ENCODE results near the gene PET100. TPM values are rescaled to one million over a fixed set of nuclear protein-coding genes. Genes with fewer than 3 reads are reported as not detected.

The PET100 gene
- polyA plus RNA-seq, 2 of the 4 experiments (the other 2 are of a cell fraction) = 48.6 to 99.3 TPM

DNA sequence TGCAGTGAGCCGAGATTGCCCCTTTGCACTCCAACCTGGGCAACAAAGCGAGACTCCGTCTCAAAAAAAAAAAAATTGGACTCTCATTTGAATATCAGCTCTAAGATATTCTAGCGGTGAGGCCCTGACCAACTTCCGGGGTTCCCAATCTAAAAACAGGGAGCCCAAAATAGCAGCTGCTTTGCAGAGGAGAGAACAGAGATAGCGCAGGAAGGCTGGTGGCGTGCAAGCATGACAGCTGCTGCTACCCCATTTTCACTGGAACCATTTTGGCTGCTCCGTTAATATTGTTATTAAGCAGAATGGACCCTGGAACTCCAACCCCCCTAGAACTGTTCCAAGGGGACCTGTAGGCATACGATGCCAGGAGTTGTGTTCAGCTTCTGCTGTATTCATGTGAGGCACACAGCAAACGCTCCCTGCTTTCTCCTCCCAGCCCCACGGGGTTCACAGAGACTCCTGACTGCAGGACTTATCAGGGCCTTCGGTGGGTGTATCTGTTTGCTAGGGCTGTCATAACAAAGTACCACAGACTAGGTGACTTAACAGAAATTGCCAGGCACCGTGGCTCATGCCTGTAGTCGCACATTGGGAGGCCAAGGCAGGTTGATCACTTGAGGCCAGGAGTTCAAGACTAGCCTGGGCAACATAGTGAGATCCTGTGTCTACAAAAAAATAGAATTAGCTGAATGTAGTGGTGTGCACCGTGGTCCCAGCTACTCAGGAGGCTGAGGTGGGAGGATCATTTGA, 18.8 kb downstream of the PET100 start:
- DNase-seq (ENCODE audit: low read depth in 1 of 2, low spot score in 1 of 2) (no peak), ATAC-seq (no peak), FAIRE-seq (no peak)
- ChIA-PET CTCF (interaction anchor here (0.9 to 1.8 kb wide), 3 partner anchors 25 to 32 kb away, joined by 3 to 5 read pairs (median 5); partner anchors contain the start of gene TRAPPC5), POLR2A (no interaction called here)
- TF ChIP-seq, protein P1, sequence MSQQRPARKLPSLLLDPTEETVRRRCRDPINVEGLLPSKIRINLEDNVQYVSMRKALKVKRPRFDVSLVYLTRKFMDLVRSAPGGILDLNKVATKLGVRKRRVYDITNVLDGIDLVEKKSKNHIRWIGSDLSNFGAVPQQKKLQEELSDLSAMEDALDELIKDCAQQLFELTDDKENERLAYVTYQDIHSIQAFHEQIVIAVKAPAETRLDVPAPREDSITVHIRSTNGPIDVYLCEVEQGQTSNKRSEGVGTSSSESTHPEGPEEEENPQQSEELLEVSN (IDR thresholded peaks at IDR 0.05; ENCODE audit: borderline replicate concordance, low read depth) = no peak
- TF ChIP-seq KDM1A (IDR thresholded peaks at IDR 0.05; ENCODE audit: low read depth) (no peak), RAD21 (conservative IDR thresholded peaks at IDR 0.05 in 1 of 2, IDR thresholded peaks at IDR 0.05 in 1 of 2) (no peak)
- TF ChIP-seq, protein P2, sequence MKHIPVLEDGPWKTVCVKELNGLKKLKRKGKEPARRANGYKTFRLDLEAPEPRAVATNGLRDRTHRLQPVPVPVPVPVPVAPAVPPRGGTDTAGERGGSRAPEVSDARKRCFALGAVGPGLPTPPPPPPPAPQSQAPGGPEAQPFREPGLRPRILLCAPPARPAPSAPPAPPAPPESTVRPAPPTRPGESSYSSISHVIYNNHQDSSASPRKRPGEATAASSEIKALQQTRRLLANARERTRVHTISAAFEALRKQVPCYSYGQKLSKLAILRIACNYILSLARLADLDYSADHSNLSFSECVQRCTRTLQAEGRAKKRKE (CRISPR knock-in tag; IDR thresholded peaks at IDR 0.05; ENCODE audit: low read depth) = no peak
- TF ChIP-seq, protein P3, sequence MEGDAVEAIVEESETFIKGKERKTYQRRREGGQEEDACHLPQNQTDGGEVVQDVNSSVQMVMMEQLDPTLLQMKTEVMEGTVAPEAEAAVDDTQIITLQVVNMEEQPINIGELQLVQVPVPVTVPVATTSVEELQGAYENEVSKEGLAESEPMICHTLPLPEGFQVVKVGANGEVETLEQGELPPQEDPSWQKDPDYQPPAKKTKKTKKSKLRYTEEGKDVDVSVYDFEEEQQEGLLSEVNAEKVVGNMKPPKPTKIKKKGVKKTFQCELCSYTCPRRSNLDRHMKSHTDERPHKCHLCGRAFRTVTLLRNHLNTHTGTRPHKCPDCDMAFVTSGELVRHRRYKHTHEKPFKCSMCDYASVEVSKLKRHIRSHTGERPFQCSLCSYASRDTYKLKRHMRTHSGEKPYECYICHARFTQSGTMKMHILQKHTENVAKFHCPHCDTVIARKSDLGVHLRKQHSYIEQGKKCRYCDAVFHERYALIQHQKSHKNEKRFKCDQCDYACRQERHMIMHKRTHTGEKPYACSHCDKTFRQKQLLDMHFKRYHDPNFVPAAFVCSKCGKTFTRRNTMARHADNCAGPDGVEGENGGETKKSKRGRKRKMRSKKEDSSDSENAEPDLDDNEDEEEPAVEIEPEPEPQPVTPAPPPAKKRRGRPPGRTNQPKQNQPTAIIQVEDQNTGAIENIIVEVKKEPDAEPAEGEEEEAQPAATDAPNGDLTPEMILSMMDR (IDR thresholded peaks at IDR 0.05) = no peak
- H3K9me3 ChIP-seq = no peaks in the 10 kb centered on the region
- H3K4me2 ChIP-seq = no peak overlapping the region
- WGBS (ENCODE audit: missing lambda C conversion rate) = 88% methylated on average over 12 of the region's 15 CpGs
- no peaks in the 10 kb centered on the region for H3K4me1 ChIP-seq
- H3K4me3 ChIP-seq = no peak overlapping the region
- H3K27ac ChIP-seq = no peak overlapping the region

DNA sequence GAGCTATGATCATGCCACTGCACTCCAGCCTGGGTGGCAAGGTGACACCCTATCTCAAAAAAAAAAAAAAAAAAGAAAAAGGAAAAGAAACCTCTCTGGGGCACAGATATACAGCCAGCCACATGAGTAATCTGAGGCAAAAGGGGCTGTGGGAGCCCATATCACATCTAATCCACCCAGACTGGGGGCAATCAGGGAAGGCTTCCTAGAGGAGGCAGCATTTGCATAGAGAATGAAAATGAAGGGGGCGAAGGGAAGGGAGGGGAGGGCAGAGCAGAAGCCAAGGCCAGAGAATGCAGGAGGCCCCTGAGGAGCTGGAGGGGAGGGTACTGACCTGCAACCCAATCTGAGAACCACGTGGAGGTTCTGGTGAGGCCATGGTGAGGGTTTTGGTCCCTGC, 20.6 kb downstream of the PET100 start:
- no peaks in the 10 kb centered on the region for H3K4me1 ChIP-seq
- H3K4me3 ChIP-seq = no peak overlapping the region
- H3K9me3 ChIP-seq = no peaks in the 10 kb centered on the region
- no peak for FAIRE-seq
- TF ChIP-seq ZFP36 (IDR thresholded peaks at IDR 0.05; ENCODE audit: borderline replicate concordance, partially characterized antibody) (peak; percentile 85), SMC3 (IDR thresholded peaks at IDR 0.05) (no peak)
- CTCF ChIA-PET = interaction anchor here (0.7 kb wide), 1 partner anchor 30 kb away, joined by 4 read pairs; the partner anchor contains the start of gene TRAPPC5
- no peak for DNase-seq (ENCODE audit: low read depth in 1 of 2, low spot score in 1 of 2)
- no peak for ATAC-seq
- POLR2A ChIA-PET = no interaction called here
- no peak overlapping the region for H3K27ac ChIP-seq
- no peak overlapping the region for H3K4me2 ChIP-seq
- WGBS (ENCODE audit: missing lambda C conversion rate) = 84% methylated on average over 2 of the region's 2 CpGs

DNA sequence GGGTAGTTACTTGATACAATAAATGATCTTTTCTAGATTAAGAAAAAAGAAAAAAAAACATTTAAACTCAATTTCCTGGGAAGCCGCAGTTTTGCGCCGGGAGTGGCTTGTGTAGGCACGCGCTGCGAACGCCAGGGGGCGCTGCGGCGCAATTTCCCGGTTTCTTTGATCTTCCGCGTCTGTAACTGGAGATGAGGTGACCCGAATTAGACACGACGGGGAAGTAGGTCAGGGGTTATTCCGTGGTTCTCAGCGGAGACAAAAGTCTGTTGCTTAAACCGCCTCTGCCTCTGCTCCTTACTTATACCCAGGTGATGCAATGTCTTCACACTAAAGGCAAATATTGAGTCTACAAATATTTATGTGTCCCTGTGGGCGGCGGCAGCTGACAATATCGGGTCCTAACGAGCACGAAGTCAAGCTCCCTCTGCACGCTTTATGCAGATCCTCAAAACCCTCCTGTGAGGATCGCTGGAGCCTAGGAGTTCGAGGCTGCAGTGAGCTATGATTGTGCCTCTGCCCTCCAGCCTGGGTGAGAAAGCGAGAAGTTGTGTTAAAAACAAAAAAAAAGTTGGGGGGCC, 22.6 kb downstream of the PET100 start:
- H3K9me3 ChIP-seq = no peaks in the 10 kb centered on the region
- no peak for FAIRE-seq

More for the DNA sequence above, 22.6 kb downstream of the PET100 start:
- ChIA-PET CTCF (interaction anchor here (0.6 to 2.1 kb wide), 24 partner anchors 9 to 1349 kb away, joined by 3 to 16 read pairs (median 4); partner anchors contain the start of genes PET100, RETN and XAB2), POLR2A (no interaction called here)
- Histone ChIP-seq H3K4me2 (peak overlapping the region; percentile 71), H3K4me3 (peak overlapping the region; percentile 31; the same call in 1 of the 3 replicates), H3K27ac (peak overlapping the region; percentile 32 to 76; a peak in 5 of 6 replicates), H3K4me1 (no peaks in the 10 kb centered on the region)
- DNase-seq (ENCODE audit: low read depth in 1 of 2, low spot score in 1 of 2) = peak; percentile 75 to 85
- TF ChIP-seq, protein P4, sequence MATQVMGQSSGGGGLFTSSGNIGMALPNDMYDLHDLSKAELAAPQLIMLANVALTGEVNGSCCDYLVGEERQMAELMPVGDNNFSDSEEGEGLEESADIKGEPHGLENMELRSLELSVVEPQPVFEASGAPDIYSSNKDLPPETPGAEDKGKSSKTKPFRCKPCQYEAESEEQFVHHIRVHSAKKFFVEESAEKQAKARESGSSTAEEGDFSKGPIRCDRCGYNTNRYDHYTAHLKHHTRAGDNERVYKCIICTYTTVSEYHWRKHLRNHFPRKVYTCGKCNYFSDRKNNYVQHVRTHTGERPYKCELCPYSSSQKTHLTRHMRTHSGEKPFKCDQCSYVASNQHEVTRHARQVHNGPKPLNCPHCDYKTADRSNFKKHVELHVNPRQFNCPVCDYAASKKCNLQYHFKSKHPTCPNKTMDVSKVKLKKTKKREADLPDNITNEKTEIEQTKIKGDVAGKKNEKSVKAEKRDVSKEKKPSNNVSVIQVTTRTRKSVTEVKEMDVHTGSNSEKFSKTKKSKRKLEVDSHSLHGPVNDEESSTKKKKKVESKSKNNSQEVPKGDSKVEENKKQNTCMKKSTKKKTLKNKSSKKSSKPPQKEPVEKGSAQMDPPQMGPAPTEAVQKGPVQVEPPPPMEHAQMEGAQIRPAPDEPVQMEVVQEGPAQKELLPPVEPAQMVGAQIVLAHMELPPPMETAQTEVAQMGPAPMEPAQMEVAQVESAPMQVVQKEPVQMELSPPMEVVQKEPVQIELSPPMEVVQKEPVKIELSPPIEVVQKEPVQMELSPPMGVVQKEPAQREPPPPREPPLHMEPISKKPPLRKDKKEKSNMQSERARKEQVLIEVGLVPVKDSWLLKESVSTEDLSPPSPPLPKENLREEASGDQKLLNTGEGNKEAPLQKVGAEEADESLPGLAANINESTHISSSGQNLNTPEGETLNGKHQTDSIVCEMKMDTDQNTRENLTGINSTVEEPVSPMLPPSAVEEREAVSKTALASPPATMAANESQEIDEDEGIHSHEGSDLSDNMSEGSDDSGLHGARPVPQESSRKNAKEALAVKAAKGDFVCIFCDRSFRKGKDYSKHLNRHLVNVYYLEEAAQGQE (IDR thresholded peaks at IDR 0.05) = no peak
- TF ChIP-seq JUN (IDR thresholded peaks at IDR 0.05) (0 out of 5 replicates have a peak, but pooled peaks of 1 of the 2 experiments have one; percentile 24), RAD21 (conservative IDR thresholded peaks at IDR 0.05 in 1 of 2, IDR thresholded peaks at IDR 0.05 in 1 of 2) (peak; percentile 44 to 59; a peak in 4 of 5 replicates), SMC3 (IDR thresholded peaks at IDR 0.05) (peak; percentile 86), CEBPB (IDR thresholded peaks at IDR 0.05) (peak; percentile 50 to 64; a peak in 3 of 4 replicates), HOXA7 (CRISPR knock-in tag; IDR thresholded peaks at IDR 0.05) (no peak), ZC3H11A (IDR thresholded peaks at IDR 0.05) (no peak), HOXB5 (CRISPR knock-in tag; IDR thresholded peaks at IDR 0.05) (no peak), ZSCAN20 (CRISPR knock-in tag; IDR thresholded peaks at IDR 0.05) (no peak), CBX2 (IDR thresholded peaks at IDR 0.05; ENCODE audit: borderline replicate concordance, low read depth) (no peak), HEYL (CRISPR knock-in tag; IDR thresholded peaks at IDR 0.05) (no peak), CHD2 (IDR thresholded peaks at IDR 0.05; ENCODE audit: low read length, partially characterized antibody) (no peak)
- TF ChIP-seq, protein P3 (IDR thresholded peaks at IDR 0.05) = peak; percentile 88
- TF ChIP-seq, protein P5, sequence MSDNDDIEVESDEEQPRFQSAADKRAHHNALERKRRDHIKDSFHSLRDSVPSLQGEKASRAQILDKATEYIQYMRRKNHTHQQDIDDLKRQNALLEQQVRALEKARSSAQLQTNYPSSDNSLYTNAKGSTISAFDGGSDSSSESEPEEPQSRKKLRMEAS (IDR thresholded peaks at IDR 0.05) = 0 out of 2 replicates have a peak, but pooled peaks have one; percentile 23
- 3% methylated on average over 28 of the region's 28 CpGs for WGBS (ENCODE audit: missing lambda C conversion rate)
- peak; percentile 76 to 84 for ATAC-seq

Data from A549 (cell line).